HepG2 (cell line): ENCODE results near the gene MBLAC1. TPM values are rescaled to one million over a fixed set of nuclear protein-coding genes. Genes with fewer than 3 reads are reported as not detected.

ENCODE experiments used
- FOXA3 ChIP-seq: IDR thresholded peaks from 2 replicates; pipeline ENCODE4 v1.6.1; 2016; ENCODE audit warnings: missing genetic modification reagents, missing compliant biosample characterization
- PAF1 ChIP-seq: IDR thresholded peaks from 2 replicates; pipeline ENCODE4 v1.6.1; 2016; ENCODE audit warnings: missing genetic modification reagents, missing compliant biosample characterization
- RBM22 ChIP-seq: fragments of 200-400 bp; formaldehyde crosslinking; optimal IDR thresholded peaks from 2 replicates; pipeline ENCODE3; 2017; ENCODE audit warnings: mild to moderate bottlenecking, low read length, moderate library complexity
- SALL2 ChIP-seq: sonication (generic); formaldehyde crosslinking; IDR thresholded peaks from 2 replicates; pipeline ENCODE4 v1.8.1; 2023; ENCODE audit warnings: mild to moderate bottlenecking, missing genetic modification reagents, inconsistent platforms
- ZBTB10 ChIP-seq: sonication (generic); formaldehyde crosslinking; IDR thresholded peaks from 2 replicates; pipeline ENCODE4 v1.4.0; 2020; ENCODE audit warnings: missing genetic modification reagents, borderline replicate concordance
- ZBTB26 ChIP-seq: IDR thresholded peaks from 2 replicates; pipeline ENCODE4 v1.6.1; 2016; ENCODE audit warnings: missing compliant biosample characterization, missing genetic modification reagents, borderline replicate concordance
- ZFP91 ChIP-seq: sonication (generic); formaldehyde crosslinking; IDR thresholded peaks from 2 replicates; pipeline ENCODE4 v1.9.0; 2022; ENCODE audit warnings: missing genetic modification reagents, mild to moderate bottlenecking, borderline replicate concordance
- ZNF20 ChIP-seq: sonication (generic); formaldehyde crosslinking; IDR thresholded peaks from 2 replicates; pipeline ENCODE4 v1.4.0; 2020; ENCODE audit warnings: mild to moderate bottlenecking, moderate library complexity, missing genetic modification reagents
- ZNF205 ChIP-seq: IDR thresholded peaks from 2 replicates; pipeline ENCODE4 v1.6.1; 2018; ENCODE audit warnings: missing biosample characterization, missing genetic modification reagents
- ZNF318 ChIP-seq: sonication (generic); formaldehyde crosslinking; IDR thresholded peaks from 2 replicates; pipeline ENCODE4 v1.4.0; 2020; ENCODE audit warnings: mild to moderate bottlenecking, missing genetic modification reagents
- ZNF607 ChIP-seq: sonication (generic); formaldehyde crosslinking; IDR thresholded peaks from 2 replicates; pipeline ENCODE4 v1.5.1; 2020; ENCODE audit warnings: missing genetic modification reagents, mild to moderate bottlenecking, borderline replicate concordance
- ZNF660 ChIP-seq: sonication (generic); formaldehyde crosslinking; IDR thresholded peaks from 2 replicates; pipeline ENCODE4 v1.5.1; 2020; ENCODE audit warnings: mild to moderate bottlenecking, low read depth, missing genetic modification reagents, borderline replicate concordance
- ZNF746 ChIP-seq: sonication (generic); formaldehyde crosslinking; IDR thresholded peaks from 2 replicates; pipeline ENCODE4 v1.8.0; 2022; ENCODE audit warnings: mild to moderate bottlenecking, missing genetic modification reagents
- ZNF839 ChIP-seq: sonication (generic); formaldehyde crosslinking; IDR thresholded peaks from 2 replicates; pipeline ENCODE4 v1.4.0; 2020; ENCODE audit warnings: missing genetic modification reagents, mild to moderate bottlenecking, borderline replicate concordance
- polyA plus RNA-seq, 8 experiments: library from polyadenylated mRNA; depleted of rRNA in 3 of 8; stranded (reverse) in 7 of 8; unstranded in 1 of 8; fragments of >200 nt; fragmentation: Illumina TruSeq in 4 of 8; extraction: Trizol in 4 of 8; gene quantifications; 2 replicates each; pipeline versions ENCODE4 v1.2.1 to v1.2.3, GENCODE V29; 2011 to 2016; ENCODE audit warnings: low read depth in 4 of 8, missing spikeins in 1 of 8, mixed read lengths in 1 of 8; ENCODE audit not compliant: insufficient read depth in 1 of 8
- total RNA-seq, 5 experiments: library from RNA; depleted of rRNA; stranded (reverse); fragments of >200 nt; fragmentation: Illumina TruSeq; extraction: Trizol; gene quantifications; 2 replicates each; pipeline ENCODE4 v1.2.3, GENCODE V29; 2016; ENCODE audit warnings: low read depth in 1 of 5

The MBLAC1 gene
- total and polyA plus RNA-seq, 2 of the 13 experiments (the other 11 are each of a cell fraction or from before 2014, with no cell fraction given) = 0.79 to 2.1 TPM

- TF ChIP-seq RBM22 = no peak
- TF ChIP-seq ZFP91 (CRISPR knock-in tag) = peak; percentile 97
- peak; percentile 67 for TF ChIP-seq ZNF746 (CRISPR knock-in tag)
- peak; percentile 53; the same call in 1 of the 2 replicates for TF ChIP-seq ZNF839
- peak; percentile 80 for TF ChIP-seq FOXA3
- TF ChIP-seq PAF1 (CRISPR knock-in tag) = no peak
- peak; percentile 92; the same call in 1 of the 2 replicates for TF ChIP-seq ZNF20 (CRISPR knock-in tag)
- TF ChIP-seq ZBTB26 (CRISPR knock-in tag) = 0 out of 2 replicates have a peak, but pooled peaks have one; percentile 69
- TF ChIP-seq ZNF607 (CRISPR knock-in tag) = no peak
- peak; percentile 95 for TF ChIP-seq ZBTB10 (CRISPR knock-in tag)
- peak; percentile 94 for TF ChIP-seq ZNF205 (CRISPR knock-in tag)
- TF ChIP-seq SALL2 = peak; percentile 76
- TF ChIP-seq ZNF318 (CRISPR knock-in tag) = no peak
- no peak for TF ChIP-seq ZNF660 (CRISPR knock-in tag)
Observed at GRCh38 chr7:100081535-100082102, 45.1 kb upstream of the MBLAC1 start, which contains the start of gene ZNF3 (continued).
